IPS-11a (cell line): ENCODE results near the gene PLXDC2.

Source experiments
- H3K4me3 ChIP-seq: one replicate; pipeline ENCODE4 v1.5.1; 2013; ENCODE audit warnings: low read depth, low read length, control low read depth

The PLXDC2 gene

DNA sequence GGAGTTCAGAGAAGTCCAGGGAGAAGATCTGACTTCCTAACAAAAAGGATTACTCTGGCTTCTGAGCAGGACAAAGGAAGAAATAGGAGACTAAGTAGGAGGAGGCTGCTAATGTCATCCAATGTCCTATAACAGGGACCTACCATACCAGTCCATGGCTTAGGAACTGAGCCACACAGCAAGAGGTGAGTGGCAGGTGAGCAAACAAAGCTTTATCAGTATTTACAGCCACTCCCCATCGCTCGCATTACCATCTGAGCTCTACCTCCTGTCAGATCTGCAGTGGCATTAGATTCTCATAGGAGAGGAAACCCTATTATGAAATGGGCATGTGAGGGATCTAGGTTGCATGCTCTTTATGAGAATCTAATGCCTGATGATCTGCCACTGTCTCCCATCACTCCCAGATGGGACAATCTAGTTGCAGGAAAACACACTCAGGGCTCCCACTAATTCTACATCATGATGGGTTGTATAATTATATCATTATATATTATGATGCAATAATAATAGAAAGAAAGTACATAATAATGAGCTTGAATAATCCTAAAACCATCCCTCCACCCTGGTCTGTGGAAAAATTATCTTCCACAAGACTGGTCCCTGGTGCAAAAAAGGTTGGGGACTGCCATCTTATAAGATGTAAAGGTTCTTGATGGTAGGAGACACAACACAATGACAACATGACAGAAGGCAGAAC lies 487.4 kb downstream of the PLXDC2 start:
- no peak overlapping the region for H3K4me3 ChIP-seq

DNA sequence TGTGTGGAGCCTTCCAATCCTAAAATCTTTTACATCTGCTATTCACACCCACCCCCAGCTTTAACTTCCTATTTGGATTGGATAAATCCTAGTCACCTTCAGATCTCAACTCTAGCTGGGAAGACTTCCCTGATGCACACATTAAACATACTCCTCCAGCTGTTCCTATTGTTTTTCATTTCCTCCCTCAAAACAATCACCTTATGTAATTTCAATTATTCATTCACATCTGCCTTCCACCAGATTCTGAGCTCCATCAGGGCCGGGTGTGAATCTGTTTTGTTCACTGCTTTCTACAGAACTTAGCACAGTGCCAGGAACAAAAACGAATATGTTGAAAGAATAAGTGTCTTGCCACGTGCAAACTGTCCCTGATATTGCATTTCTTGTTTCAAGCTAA lies 497.4 kb downstream of the PLXDC2 start:
- H3K4me3 ChIP-seq, result no peak overlapping the region

DNA sequence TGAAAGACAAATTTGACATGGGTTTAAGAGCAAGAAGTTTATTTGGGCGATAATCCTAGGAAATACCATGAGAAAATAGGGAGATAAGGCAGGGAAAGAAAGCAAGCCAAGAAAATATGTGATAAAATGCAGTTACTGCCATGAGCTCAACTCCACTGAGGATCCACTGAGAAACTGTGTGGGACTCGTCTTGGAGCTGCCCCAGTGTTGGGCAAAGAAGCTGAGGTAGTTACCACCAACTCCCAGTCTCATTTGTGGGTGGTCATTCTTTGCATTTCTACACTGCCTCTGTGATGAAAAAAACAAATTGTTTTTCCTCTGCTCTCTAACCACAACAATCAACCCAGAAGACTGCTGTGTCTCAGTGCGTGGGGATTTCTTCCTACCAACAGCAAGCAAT lies 498.2 kb downstream of the PLXDC2 start:
- H3K4me3 ChIP-seq, result no peak overlapping the region

DNA sequence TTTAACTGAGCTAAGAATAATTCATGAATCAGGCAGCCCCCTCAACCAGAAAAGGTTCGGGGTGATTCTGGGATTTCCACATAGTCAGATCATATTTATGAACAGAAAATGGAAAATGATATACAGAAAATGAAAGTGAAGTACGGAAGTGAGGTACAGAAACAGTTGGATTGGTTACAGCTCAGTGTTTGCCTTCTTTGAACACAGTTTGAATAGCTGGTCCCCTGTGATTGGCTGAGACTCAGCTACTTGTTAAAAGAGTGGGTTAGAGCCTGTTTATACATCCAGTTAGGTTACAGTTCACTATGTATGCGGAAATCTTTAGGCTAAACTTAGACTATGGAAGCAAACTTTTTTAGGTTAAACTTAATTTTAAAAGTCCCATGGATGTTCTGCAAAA lies 511.7 kb downstream of the PLXDC2 start:
- H3K4me3 ChIP-seq, result no peak overlapping the region

DNA sequence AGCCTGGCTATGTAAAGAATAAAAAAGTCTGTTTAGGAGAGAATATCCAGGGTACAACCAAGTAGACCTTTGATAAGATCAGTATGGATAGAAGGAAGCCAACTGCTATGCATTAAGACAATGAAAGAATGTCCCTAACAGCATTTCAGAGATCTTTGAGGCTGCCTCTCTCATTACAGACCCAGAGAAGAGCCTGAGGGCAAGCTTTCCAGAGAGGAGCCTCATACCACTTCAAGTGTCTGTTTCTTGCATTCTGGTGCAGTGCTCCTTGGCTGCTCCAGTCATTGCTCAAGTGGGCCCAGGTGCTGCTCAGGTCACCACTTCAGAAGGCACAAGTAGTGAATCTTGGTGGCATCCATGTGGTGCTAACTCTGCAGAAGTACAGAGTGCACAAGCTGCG lies 514.0 kb downstream of the PLXDC2 start:
- no peak overlapping the region for H3K4me3 ChIP-seq

DNA sequence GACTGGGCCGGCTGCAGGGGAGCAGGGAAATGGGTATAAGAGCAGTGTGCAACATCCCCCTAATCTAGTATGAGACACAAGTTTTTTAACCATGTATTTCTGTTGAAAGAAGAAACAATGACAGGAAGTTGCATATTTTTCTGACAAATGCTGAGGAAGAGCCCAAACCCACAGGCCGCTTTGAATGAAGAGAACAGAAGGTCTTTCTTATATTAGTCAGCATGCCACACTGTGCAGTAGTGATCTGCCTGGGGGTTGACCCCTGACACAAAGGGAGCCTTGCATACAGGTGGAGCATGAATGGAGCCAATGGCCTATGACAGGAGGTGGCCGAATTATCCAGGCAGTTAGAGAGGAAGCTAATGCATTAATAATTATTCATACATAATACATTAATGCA lies 518.3 kb downstream of the PLXDC2 start:
- no peak overlapping the region for H3K4me3 ChIP-seq
